Glomerular visceral epithelial cell (primary cell): Measurements from ENCODE around the gene SLC15A3.

ENCODE experiments used
- DNase-seq: peaks from one replicate; pipeline ENCODE4 v3.0.0-alpha.2; 2016; ENCODE audit errors: extremely low spot score

SLC15A3 gene

GRCh38 chr11:60945295-60945667 is 6.7 kb downstream of the SLC15A3 start:
- DNase-seq, result no peak

GRCh38 chr11:60944490-60945294 is 7.3 kb downstream of the SLC15A3 start:
- DNase-seq, result no peak

- no peak for DNase-seq
Measured at GRCh38 chr11:60942970-60943565, 8.9 kb downstream of the SLC15A3 start.

- no peak for DNase-seq
Measured at GRCh38 chr11:60942219-60942618, 9.8 kb downstream of the SLC15A3 start.

- no peak for DNase-seq
Measured at GRCh38 chr11:60941371-60942119, 10.4 kb downstream of the SLC15A3 start.

- DNase-seq, result no peak
Measured at GRCh38 chr11:60939855-60940254, 12.1 kb downstream of the SLC15A3 start.

- DNase-seq, result no peak
Measured at GRCh38 chr11:60939301-60939700, 12.7 kb downstream of the SLC15A3 start.

- DNase-seq, result no peak
Measured at GRCh38 chr11:60938500-60938899, 13.5 kb downstream of the SLC15A3 start.

GRCh38 chr11:60937811-60938210 is 14.2 kb downstream of the SLC15A3 start:
- no peak for DNase-seq

- no peak for DNase-seq
Measured at GRCh38 chr11:60937144-60937527, 14.8 kb downstream of the SLC15A3 start.

GRCh38 chr11:60936467-60937143 is 15.4 kb downstream of the SLC15A3 start:
- no peak for DNase-seq

- no peak for DNase-seq
Measured at GRCh38 chr11:60935676-60936442, 16.1 kb downstream of the SLC15A3 start.

- no peak for DNase-seq
Measured at GRCh38 chr11:60934790-60935605, 17.0 kb downstream of the SLC15A3 start.

- no peak for DNase-seq
Measured at GRCh38 chr11:60934124-60934789, 17.7 kb downstream of the SLC15A3 start.

GRCh38 chr11:60933416-60934123 is 18.4 kb downstream of the SLC15A3 start:
- no peak for DNase-seq

- DNase-seq, result no peak
Measured at GRCh38 chr11:60932605-60933356, 19.2 kb downstream of the SLC15A3 start.

GRCh38 chr11:60931917-60932316 is 20.1 kb downstream of the SLC15A3 start:
- no peak for DNase-seq

- no peak for DNase-seq
Measured at GRCh38 chr11:60930394-60930793, 21.6 kb downstream of the SLC15A3 start.

- no peak for DNase-seq
Measured at GRCh38 chr11:60929764-60930163, 22.2 kb downstream of the SLC15A3 start.
